ENCODE results near the gene KLHL35.
A peak's percentile ranks its signal among the peaks of the same experiment; 100 is the strongest.

Gene KLHL35

GRCh38 chr11:75468534-75469340 is 35.7 kb upstream of the KLHL35 start:
- DNase-seq (ENCODE audit: low read depth): no peak

- no peak for DNase-seq (ENCODE audit: low read depth)
Measured at GRCh38 chr11:75467881-75468280, 34.9 kb upstream of the KLHL35 start.

DNA sequence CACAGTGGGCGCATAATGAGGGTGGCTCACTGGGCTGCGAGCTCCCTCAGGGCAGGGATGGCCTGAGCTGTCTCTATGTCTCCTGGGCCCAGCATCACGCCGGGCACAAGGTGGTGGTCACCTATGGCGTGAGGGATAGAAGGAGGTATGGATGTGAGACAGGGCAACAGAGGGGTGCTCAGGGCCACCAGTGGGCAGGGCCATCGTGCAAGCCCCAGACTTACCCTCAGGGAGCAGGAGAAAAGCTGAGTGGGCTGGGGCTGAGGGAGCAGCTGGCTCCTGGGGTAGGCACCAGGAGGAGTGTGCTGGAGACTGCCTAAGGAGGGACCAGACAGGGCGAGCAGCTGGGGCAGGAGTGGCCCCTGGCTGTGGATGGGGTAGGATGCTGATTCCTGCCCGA is 34.3 kb upstream of the KLHL35 start:
- no peak for DNase-seq (ENCODE audit: low read depth)

GRCh38 chr11:75465701-75466531 is 32.9 kb upstream of the KLHL35 start:
- no peak for DNase-seq (ENCODE audit: low read depth)

DNA sequence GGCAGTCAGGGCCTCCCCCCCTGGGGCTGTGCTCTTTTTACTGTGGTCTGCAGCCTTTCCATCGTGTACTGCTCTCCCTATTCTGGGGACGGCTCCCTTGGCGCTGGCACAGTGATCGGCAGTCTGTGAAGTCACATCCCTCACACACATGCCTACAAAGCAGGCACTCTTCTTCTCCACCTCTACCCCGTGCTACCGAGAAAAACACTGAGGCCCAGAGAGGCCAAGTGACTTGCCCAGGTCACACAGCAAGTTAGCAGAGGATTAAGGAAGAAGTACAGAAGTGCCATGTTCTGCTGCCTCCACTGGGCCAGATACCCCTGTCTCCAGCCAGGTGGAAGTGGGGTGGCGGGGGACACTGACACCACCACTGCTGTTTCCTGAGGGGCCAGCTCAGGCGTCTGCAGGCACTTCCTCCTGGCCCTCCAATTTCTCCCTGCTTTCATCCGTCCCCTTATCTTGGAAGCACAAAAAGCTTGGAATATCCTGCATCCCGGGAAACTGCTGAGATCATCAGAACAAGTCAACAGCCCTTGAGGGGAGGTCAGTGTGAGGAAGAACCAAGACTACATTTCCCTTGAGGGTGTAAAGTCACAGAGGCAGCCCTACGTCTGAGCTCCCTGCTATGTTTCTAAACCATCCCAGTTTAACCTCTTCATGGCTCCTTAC is 30.2 kb upstream of the KLHL35 start:
- no peak for DNase-seq (ENCODE audit: low read depth)

- no peak for DNase-seq (ENCODE audit: low read depth)
Measured at GRCh38 chr11:75462117-75462653, 29.2 kb upstream of the KLHL35 start.

- no peak for DNase-seq (ENCODE audit: low read depth)
Measured at GRCh38 chr11:75461151-75461550, 28.1 kb upstream of the KLHL35 start.

DNA sequence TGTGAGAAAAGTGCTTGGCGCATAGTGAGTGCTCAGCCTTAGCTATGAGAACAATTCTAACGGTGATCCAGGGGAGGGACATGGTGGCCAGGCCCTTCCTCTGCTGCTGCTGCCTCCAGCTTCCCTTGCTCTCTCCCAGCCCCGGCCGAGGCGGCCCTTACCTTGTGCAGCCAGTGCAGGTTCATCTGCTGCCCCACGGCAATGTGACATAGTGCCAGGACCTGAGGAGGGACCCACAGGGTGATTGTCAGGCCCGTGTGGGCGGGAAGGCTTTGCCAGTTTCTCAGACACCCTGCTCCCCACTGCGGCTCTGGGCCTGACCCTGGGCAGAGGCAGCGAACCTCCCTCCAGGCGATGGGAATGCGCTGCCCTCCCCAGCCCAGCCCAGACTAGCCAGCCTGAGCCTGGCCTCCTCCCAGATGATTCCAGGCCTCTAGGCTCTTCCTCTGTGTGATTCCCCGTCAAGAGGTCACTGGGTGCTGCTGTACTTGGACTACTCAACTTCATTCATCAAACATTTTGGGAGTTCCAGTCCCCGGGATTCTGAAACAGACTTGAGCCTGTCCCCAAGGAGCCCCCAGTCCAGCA is 23.7 kb upstream of the KLHL35 start:
- DNase-seq (ENCODE audit: low read depth): no peak

- DNase-seq (ENCODE audit: low read depth): no peak
Measured at GRCh38 chr11:75454987-75455386, 22.0 kb upstream of the KLHL35 start.

DNA sequence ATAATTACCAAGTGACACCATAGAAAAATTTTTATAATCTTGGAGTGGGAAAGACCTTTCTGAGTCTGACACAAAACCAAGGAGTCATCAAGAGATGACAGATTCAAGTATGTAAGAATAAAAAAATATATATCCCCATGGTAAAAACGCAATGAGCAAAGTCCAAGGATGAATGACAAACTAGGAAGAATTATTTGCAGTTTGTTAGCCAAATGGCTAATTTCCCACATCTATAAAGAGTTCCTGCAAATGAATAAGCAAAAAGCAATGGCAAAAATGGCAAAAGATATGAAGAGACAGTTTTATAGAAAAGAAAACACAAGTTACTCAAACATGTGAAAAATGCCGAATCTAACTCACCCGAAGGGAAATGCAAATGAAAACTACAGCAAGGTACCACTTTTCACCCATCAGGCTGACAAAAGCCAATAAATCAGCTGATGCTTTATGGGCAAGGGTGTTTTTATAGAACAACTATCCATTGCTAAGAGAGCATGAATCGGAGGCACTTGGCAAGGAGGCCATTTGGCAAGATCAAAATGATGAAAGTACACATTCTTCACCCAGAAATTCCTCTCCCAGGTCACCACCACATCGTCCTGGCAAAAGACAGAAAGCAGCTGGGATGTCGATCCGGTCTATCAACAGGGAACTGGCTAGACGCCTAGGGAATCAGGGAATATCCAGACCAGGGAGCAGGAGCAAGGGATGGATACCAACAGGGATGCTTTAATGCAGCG is 21.1 kb upstream of the KLHL35 start:
- DNase-seq (ENCODE audit: low read depth): peak; percentile 98

DNA sequence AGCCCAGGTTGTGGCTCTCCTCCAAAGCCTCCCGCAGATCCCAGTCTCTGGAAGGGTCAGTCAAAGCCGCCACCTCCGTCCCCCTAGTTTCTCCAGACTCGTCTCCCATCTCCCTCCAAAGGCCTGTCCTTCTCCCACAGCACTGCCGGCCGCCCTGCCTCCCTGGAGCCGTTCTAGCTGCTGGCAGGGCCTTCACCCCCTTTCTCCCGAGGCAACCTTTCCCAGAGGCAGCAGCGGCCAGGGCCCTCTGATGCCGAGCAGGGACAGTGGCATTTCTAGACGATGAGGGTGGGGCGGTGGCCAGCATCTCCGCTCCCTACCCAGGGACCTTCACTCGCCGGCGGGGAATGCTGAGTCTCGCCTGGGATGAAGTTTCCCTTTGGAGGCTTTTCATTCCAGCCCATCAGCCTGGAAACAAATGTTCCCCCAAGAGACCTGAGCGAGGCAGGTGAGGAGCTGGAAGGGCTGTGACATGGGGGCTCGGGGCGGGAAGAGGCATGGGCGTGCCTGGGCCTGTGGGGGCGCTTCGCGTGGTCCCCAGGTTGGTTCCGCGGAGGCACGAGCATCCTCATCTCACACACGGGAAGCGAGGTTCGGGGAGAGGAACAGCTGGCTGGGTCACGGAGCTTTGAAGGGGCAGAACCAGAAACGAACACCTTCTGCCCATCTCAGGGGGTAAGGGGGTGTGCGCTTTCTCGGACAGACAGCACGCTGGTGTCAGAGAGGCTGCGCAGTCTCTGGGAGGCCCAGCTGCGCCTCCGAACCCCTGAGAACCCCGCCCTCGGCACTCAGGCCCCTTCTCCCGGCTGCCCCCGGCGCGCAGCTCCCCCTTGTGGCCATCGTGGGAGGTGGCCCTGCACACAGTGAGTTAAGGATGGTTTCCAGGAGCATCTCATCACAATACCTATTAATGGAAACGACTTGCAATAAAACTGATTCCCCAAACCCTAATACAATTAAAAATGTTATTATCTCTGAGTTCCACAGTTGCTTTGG is 18.1 kb upstream of the KLHL35 start:
- no peak for DNase-seq (ENCODE audit: low read depth)

DNA sequence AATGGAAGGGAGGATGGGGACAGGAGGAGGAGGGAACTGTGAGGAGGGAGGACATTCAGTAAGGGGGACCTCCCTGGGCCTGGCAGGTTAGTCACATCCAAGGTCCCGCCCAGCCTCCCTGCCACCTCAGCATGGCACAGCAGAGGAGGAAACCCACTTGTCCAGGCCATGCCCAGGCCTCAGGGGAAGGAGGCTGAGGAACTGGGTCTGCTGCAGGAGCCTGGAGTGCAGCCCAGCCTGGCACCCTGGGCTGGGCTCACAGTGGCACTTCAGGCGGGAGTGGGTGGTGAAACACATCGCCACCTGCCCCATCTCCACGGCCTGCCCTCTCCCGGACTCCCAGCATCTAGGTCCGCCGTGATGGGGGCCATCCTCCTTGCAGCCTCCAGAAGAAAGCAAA is 17.2 kb upstream of the KLHL35 start:
- no peak for DNase-seq (ENCODE audit: low read depth)

DNA sequence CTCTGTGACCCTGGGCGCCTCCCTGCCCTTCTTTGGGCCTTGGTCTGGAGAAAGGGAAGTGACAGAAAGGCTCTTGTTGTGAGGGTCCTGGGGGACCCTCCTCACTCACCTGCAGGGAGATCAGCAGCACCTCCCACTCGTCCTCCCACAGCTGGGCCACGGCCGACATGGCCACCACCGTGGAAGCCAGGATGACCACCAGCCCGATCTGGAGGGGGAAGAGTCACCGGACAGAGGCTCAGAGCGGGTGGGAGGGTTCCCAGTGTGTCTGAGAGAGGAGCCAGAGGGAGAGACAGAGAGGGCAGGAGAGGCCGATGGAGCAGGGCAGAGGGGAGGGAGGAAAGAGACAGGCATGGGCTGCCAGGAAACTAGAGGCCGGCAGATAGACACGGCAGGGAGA is 16.8 kb upstream of the KLHL35 start:
- no peak for DNase-seq (ENCODE audit: low read depth)

GRCh38 chr11:75449271-75449670 is 16.3 kb upstream of the KLHL35 start:
- no peak for DNase-seq (ENCODE audit: low read depth)

- no peak for DNase-seq (ENCODE audit: low read depth)
Measured at GRCh38 chr11:75447415-75447814, 14.4 kb upstream of the KLHL35 start.

DNA sequence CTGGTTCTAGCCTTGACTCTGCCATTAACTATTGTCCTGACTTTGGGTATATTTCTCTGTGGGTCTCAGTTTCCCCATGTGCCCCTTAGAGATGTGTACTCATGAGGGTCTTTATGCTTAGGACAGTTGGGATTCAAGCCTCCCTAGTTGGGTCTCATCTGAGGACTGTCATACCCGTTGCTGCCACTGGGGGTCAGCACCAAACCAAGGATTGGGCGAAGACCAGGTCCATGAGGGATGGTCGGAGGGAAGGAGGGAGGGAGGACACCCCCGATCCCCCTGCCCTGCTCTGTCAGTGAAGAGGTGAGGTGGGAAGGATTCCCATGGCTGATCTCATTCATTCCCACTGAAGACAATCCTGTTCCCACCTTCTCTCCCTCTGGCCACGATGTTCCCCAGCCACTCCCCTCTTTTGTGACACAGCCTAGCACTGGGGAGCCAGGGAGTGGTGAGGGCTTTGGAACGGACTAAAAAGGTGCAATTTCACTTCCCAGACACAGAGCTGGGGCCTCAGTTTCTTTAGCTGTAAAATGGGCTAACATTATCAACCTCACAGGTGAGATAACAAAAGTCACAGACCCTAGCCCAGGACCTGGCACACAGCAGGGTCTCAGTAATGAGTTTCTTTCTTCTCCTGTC is 12.4 kb upstream of the KLHL35 start:
- DNase-seq (ENCODE audit: low read depth): no peak

DNA sequence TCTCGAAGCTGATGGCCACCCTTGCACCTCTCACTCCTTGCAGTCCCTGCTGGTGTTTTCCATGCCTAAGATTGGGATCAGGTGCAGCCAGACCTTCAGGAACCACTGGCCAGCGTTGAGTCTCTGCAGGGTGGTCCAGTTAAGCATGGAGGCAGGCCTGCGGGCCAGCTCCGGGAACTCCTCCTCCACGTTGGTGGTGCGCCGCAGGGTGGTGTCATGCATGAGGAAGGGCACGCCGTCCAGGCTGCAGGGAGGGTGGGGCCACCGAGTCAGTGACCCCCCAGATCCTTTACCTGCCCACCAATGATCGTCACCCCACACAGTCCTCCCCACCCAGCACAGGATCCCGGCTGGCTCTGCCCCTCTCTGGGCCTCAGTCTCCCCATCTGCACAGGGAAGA is 10.0 kb upstream of the KLHL35 start:
- no peak for DNase-seq (ENCODE audit: low read depth)

- DNase-seq (ENCODE audit: low read depth): no peak
Measured at GRCh38 chr11:75442161-75442885, 9.3 kb upstream of the KLHL35 start.

GRCh38 chr11:75441804-75442132 is 8.8 kb upstream of the KLHL35 start:
- no peak for DNase-seq (ENCODE audit: low read depth)

Measured in GM04503 (cell line).